ENCODE measurements around the gene TELO2. TPM values are rescaled to one million over a fixed set of nuclear protein-coding genes. Genes with fewer than 3 reads are reported as not detected.

The TELO2 gene
- polyA plus RNA-seq, 3 donors, result 7.3 to 58.1 (median 11.4) TPM

GRCh38 chr16:1538804-1539520 lies 45.8 kb downstream of the TELO2 start:
- H3K27ac Mint-ChIP-seq, result no peak overlapping the region
- H3K9ac ChIP-seq (ENCODE audit: insufficient read depth, low read length, poor library complexity, severe bottlenecking), result no peak overlapping the region
- H3K9me3 Mint-ChIP-seq, result peaks cover 0 to 7% (median 0%) of the 10 kb centered on the region in 7 donors
- H3K4me1 ChIP-seq (ENCODE audit: control insufficient read depth in 1 of 2, insufficient read depth in 2 of 2, low read length in 2 of 2), result peaks cover 26 to 31% of the 10 kb centered on the region in 2 donors
- no peaks in the 10 kb centered on the region for H3K9me3 ChIP-seq (replicated peaks in 1 of 2; ENCODE audit: control insufficient read depth in 1 of 2, insufficient read depth in 1 of 2, low read length in 2 of 2)
- peaks cover 7 to 24% of the 10 kb centered on the region in 2 donors for H3K36me3 Mint-ChIP-seq
- DNase-seq, result no peak
- WGBS (ENCODE audit: insufficient coverage), result 94% methylated on average over 22 of the region's 22 CpGs
- H3K4me3 ChIP-seq (replicated peaks in 1 of 3; ENCODE audit: low read depth in 2 of 3, low read length in 3 of 3), result no peak overlapping the region
- H4K20me1 ChIP-seq (ENCODE audit: insufficient read depth, low read length), result no peaks in the 10 kb centered on the region
- H2AFZ ChIP-seq (ENCODE audit: insufficient read depth, low read depth, low read length, poor library complexity, severe bottlenecking), result no peak overlapping the region
- H3K4me1 Mint-ChIP-seq, result peaks cover 29% of the 10 kb centered on the region
- H3K27me3 Mint-ChIP-seq (ENCODE audit: low read depth in 3 of 3), result peaks cover 20 to 33% (median 27%) of the 10 kb centered on the region in 3 donors
- no peak overlapping the region for H3K4me2 ChIP-seq (replicated peaks; ENCODE audit: extremely low read depth, low read length, poor library complexity, severe bottlenecking)
- TF ChIP-seq CTCF (IDR thresholded peaks at IDR 0.05), result no peak
- intact Hi-C loops (cut with micrococcal nuclease), result no loop called here
- peaks cover 0 to 23% of the 10 kb centered on the region in 2 donors for H3K27me3 ChIP-seq (ENCODE audit: control insufficient read depth in 2 of 2, insufficient read depth in 2 of 2, low read length in 2 of 2)
- H3K27ac ChIP-seq (ENCODE audit: low read depth in 1 of 2, low read length in 2 of 2), result no peak overlapping the region
- H3K79me2 ChIP-seq (ENCODE audit: insufficient read depth, low read length), result no peaks in the 10 kb centered on the region
- no peak overlapping the region for H3K4me3 Mint-ChIP-seq
- H3K36me3 ChIP-seq (replicated peaks in 1 of 2; ENCODE audit: control insufficient read depth in 1 of 2, insufficient read depth in 2 of 2, low read length in 2 of 2), result no peaks in the 10 kb centered on the region

DNA sequence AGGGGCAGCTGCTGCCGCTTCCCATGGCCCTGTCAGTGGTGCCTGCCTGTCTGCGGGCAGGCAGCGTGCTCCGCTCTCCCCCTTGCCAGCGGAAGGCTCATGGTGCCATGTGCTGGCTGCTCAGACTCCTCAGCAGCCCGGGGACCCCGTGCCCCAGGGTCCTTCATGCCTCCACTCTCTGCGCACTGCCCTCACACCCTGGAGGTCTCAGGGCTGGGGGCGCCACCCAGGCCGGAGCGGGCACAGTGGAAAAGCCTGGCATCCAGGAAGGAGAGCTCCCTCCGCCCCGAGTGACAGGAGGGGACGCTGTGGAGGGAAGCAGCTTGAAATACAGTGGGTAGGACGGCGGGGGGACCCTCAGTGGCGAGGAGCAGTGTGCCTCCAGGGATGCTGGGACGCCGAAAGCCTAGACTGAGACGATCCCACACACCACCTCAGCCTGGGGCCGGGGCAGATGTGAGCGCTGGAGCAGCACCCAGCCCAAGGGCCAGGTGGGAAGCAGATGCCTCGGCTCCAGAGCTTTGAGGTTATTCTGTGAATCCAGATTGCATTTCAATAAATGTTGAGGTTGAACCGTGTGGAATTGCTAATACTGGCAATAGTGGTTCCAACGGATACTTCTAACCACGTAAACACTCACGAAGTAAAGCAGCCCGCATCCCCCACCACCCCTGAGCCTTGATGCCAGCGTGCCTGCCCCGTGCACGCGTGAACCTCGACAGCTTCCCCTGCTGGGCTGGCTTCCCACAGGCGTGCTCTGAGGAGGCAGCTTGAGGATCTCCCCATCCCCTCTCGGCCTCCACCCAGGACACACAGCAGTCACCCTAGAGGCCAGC lies 46.8 kb downstream of the TELO2 start:
- no peak overlapping the region for H3K4me3 ChIP-seq (replicated peaks in 1 of 3; ENCODE audit: low read depth in 2 of 3, low read length in 3 of 3)
- WGBS (ENCODE audit: insufficient coverage), result 93% methylated on average over 24 of the region's 35 CpGs
- no peak overlapping the region for H3K9ac ChIP-seq (ENCODE audit: insufficient read depth, low read length, poor library complexity, severe bottlenecking)
- H3K79me2 ChIP-seq (ENCODE audit: insufficient read depth, low read length), result no peaks in the 10 kb centered on the region
- Mint-ChIP-seq H3K36me3 (peaks cover 7 to 24% of the 10 kb centered on the region in 2 donors), H3K9me3 (peaks cover 0 to 5% (median 0%) of the 10 kb centered on the region in 7 donors), H3K4me3 (no peak overlapping the region), H3K27ac (no peak overlapping the region), H3K27me3 (ENCODE audit: low read depth in 3 of 3) (peaks cover 12 to 23% (median 18%) of the 10 kb centered on the region in 3 donors), H3K4me1 (peaks cover 36% of the 10 kb centered on the region)
- no peak overlapping the region for H2AFZ ChIP-seq (ENCODE audit: insufficient read depth, low read depth, low read length, poor library complexity, severe bottlenecking)
- H3K4me1 ChIP-seq (ENCODE audit: control insufficient read depth in 1 of 2, insufficient read depth in 2 of 2, low read length in 2 of 2), result peaks cover 28 to 34% of the 10 kb centered on the region in 2 donors
- no peaks in the 10 kb centered on the region for H3K36me3 ChIP-seq (replicated peaks in 1 of 2; ENCODE audit: control insufficient read depth in 1 of 2, insufficient read depth in 2 of 2, low read length in 2 of 2)
- no peak overlapping the region for H3K4me2 ChIP-seq (replicated peaks; ENCODE audit: extremely low read depth, low read length, poor library complexity, severe bottlenecking)
- H3K9me3 ChIP-seq (replicated peaks in 1 of 2; ENCODE audit: control insufficient read depth in 1 of 2, insufficient read depth in 1 of 2, low read length in 2 of 2), result no peaks in the 10 kb centered on the region
- H4K20me1 ChIP-seq (ENCODE audit: insufficient read depth, low read length), result no peaks in the 10 kb centered on the region
- intact Hi-C loops (cut with micrococcal nuclease), result loop anchor here in 1 of 2 donors (5.0 to 10.0 kb wide), 2 partner anchors 65 to 68 kb away; no protein-coding TSS in a partner anchor
- TF ChIP-seq CTCF (IDR thresholded peaks at IDR 0.05), result no peak
- H3K27ac ChIP-seq (ENCODE audit: low read depth in 1 of 2, low read length in 2 of 2), result no peak overlapping the region
- peaks cover 0 to 13% of the 10 kb centered on the region in 2 donors for H3K27me3 ChIP-seq (ENCODE audit: control insufficient read depth in 2 of 2, insufficient read depth in 2 of 2, low read length in 2 of 2)
- no peak for DNase-seq

Data from CD14-positive monocyte (primary cell).